HG02840 (cell line): ENCODE results near the gene ABCB9.

Experiments used
- ATAC-seq: cut with Tn5 transposase; IDR thresholded peaks from one replicate; pipeline ENCODE4 v1.9.1; 2021; ENCODE audit warnings: mild to moderate bottlenecking, moderate library complexity, moderate number of reproducible peaks; ENCODE audit not compliant: unreplicated experiment, low FRiP score

ABCB9 gene

DNA sequence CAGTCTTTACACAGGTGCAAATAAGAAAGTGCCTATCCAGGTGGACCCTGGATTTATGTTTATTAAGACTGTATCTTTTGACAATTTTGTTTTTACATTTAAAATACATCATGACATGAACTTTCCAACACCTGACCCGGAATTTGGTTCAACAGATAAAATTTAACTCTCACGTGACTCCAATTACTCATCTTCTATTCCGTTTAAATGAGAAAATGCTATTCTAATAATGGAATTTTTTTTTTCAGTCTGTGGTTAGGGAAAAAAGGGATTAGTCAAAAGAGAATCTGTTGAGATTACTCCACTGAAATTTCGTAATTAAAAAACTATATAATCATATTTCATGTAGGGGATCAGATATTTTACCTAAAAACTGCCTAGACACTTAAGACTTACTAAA, 81.4 kb downstream of the ABCB9 start:
- no peak for ATAC-seq

DNA sequence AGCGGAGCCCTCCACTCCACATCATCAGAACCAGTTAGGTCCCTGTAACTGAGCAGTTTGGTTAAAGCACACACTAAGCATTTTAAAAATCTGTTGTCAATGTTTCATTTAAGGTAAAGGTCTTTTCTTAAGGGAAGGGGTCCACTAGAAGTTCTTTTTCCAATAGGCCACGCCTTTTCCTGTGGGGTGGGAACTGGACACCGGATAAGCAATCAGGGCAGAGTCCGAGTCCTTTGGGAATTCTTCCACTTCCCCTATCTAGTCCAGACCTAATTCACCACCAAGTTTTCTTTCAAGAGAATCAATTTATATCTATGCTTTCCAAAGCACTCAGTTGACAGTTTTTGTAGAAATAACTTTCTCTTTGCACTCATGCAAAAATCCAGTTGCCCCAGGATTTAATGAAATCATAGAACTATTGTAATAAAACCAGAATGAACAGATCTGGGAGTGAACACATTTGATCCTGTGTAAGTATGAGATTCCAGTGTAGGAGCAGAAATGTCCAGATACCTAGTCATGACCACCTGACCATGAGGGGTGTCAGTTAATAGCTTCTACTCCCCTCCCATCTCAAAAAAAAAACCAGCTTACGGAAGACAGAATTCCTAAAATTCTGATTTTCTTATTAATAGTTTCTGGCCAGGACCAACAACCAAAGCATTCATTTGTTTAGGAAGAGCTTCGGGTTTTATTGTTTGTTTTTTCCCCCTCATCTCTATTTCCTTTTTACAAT, 82.0 kb downstream of the ABCB9 start:
- ATAC-seq: no peak

DNA sequence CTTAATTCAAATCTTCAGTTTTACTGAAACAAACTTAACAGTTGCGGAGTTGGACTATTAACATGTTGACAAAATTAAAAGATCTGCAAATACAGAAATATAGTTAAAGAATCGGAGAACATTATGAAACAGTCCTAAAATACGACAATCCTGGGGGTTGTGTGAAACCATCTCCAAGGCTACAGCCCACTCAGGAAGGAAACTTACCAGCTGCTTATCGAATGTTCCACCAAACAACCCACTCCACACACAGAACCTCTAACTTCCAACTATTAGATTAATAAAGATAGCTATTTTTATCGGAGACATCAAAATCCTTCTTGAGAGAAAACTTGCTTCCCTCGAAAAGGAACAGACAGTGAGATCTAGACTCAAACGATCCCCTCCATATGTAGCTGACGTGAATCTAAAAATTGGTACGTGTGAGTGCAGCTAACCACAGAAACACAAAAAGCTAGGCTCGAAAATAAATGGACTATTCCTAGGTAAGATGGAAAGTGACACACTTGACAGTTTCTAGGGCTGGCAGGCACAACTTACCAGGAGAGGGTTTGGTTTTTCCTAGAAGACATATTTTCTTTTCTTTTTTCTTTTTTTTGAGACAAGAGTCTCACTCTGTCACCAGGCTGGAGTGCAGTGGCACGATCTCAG, 83.2 kb downstream of the ABCB9 start:
- no peak for ATAC-seq

DNA sequence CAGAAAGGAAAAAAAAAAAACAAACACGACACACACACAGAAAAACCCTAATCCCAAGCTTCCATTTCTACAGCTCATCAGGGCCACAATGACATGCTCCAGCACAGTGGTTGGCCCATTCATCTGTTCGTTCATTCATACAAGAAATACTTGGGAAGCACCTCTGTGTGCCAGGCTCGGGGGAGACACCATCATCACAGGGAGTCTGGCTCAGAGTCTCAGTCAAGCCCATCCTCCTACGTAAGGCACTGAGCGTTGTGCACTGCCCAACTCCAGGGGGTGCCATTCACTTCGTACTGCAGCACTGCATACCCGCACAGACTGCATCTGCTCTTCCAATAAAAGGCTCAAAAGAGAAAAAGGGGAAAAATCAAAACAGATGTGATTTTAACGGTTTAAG, 85.6 kb downstream of the ABCB9 start:
- no peak for ATAC-seq

DNA sequence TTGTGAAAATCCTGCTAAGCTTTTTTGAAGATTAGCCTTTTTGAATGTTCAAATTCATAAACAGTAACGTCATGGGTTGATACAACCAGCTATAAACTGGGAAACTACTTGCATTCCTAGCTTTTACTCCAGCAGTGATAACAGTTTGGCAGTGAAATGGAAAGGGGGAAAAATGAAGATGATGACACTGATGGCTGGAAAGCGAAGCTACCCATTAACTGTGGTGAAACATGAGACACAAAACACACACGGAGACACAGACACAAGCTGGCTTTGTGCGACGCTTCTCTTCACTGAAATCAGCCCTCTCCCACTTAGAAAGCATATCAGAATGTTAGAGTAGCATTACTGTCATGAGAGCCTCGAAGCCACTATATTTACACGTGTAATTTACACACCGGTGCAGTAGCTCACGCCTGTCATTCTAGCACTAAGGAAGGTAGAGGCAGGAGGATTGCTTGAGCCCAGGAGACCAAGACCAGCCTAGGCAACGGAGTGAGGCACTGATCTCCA, 86.1 kb downstream of the ABCB9 start:
- no peak for ATAC-seq
